C1 segment of cervical spinal cord (tissue), 14 donors: ENCODE results near the gene IL34.

Experiments used
- DNase-seq, 14 donors: peaks; one replicate each; lab custom pipeline; 2025; lab: John Stamatoyannopoulos, UW

Gene IL34

DNA sequence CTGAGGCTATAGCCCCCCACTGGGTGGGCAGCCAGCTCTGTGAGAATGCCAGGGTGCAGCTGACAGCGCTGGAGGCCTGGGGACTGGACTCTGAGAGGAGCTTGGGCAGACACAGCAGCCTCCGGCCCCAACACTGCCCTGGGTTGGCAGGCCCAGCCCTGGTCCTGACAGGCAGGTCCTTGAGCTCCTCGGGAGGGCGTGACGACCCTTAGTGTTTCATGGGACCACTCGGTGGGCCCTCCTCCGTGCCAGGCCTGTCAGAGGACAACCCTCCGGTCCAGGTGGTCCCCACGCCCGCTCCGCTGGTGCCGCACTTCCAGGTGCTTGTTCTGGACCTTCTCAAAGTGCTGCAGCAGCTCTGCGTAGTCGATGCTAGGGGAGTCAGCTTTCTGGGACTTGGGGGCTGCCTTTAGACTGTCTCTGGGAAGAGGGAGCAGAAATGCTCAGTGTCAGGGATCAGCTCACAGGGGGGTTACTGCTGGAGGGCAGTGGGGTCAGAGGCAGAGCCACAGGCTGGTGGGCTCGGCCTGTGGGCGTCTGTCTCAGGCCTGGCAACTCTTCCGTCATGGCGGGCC, 41.4 kb downstream of the IL34 start:
- peak in 2 of 14 donors; percentile 54 to 56 for DNase-seq

DNA sequence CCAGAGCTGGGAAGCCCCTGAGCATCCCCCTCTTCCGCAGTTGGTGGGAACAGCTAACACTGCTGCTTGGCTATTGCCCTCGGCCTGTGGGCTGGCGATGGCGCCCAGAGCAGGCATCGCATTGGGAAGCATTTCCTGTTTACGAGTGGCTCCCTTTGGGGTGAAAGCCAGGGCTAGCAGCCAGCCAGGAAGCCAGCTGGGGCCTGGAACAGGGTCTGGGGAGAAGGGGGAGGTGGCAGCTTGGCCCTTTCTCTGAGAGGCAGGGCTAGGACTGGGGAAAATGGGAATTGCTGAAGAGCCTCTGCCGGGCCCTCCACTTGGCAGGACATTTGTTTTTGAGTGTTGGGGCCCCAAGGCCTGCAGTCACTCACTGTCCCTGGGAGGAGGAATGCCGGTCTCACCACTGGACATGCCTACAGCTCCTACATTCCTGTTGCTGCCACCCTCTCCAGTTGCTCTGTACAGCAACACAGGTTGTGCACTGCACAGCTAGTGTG, 41.9 kb downstream of the IL34 start:
- DNase-seq = peak in 13 of 14 donors; percentile 51 to 89 (median 83)

DNA sequence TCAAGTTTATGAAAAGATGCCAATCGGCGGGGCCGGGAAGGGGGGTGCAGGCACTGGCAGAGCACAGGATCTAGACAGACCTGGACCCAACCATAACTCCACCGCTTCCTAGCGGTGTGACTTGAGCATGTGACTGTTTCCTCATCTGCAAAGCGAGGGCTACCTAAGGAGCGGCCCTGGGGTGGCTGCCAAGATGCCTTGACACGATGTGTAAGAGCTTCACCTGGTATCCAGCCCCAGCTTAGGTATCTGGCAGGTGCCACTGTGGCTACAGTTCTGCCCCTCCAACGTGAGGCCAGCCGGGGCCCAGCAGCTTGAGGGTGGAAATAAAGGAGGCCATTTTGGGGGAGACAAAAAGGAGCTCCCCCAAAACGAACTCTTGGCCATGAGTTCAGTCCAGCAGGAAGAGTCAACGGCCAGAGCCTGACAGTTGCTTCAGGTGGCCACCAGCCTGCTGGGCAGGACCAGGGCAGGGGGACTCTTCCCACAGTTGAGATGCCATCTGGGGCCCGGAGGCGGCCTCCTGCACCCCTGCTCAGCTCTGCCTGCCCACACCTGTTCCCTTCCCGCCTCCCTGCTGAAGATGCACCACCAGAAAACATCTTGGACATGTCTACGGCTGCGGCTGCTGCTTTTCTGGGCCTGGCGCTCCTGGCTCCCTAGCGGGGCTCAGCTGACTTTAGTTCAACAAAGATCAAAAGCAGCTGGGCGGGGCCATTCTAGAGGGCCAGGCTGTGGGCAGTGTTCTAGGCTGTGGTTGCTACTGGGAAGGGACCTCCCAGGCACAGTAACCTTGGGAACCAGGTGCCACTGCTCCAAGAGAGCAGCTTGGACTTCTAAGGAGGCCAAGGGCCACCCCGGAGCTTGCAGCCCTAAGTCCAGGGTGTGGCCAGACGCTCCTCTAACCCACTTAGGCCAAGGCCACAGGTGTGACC, 42.9 kb downstream of the IL34 start:
- peak in 1 of 14 donors; percentile 35 for DNase-seq

DNA sequence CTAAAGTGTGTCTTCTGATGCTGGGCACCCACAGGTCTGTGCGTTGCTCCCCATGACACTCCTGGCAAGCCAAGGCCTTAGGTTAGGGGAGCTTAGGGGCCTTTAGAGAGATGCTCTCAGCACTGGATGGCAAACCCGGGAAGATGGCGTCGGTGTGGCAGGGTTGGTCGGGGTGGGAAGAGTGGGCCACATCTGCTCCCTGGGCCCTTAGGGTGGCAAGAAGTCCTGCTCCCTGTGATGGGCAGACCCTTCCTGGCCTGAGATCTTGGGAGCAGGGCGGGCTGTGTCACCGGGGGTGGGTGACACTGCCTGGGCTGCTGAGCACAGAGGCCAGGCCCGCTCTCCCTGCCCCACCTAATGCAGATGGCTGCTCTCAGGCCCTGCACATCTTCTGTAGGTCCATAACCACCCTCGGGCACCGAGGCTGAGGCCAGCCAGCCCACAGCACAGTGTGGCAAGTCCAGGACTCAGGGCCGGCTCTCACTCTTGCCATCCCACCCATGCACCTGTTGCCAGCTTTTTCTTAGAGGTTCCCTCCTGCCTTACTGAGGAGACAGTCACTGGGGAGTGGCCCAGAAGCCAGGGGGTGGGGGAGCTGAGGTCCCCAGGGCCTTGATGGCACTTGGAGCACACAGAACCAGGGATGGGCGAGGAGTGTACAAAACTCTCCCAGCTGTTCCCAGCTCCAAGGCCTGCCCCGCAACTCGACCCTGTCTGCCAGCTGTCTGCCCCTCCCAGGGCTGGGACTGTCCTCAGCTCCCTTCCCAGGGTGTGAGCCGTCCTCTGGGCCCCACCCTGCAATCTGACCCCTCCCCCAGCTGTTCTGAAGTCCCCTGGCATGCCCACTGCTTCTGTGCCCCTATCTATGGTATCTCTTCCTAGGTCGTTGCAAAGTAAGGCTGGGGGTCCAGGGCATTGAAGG, 43.9 kb downstream of the IL34 start:
- no peak for DNase-seq

DNA sequence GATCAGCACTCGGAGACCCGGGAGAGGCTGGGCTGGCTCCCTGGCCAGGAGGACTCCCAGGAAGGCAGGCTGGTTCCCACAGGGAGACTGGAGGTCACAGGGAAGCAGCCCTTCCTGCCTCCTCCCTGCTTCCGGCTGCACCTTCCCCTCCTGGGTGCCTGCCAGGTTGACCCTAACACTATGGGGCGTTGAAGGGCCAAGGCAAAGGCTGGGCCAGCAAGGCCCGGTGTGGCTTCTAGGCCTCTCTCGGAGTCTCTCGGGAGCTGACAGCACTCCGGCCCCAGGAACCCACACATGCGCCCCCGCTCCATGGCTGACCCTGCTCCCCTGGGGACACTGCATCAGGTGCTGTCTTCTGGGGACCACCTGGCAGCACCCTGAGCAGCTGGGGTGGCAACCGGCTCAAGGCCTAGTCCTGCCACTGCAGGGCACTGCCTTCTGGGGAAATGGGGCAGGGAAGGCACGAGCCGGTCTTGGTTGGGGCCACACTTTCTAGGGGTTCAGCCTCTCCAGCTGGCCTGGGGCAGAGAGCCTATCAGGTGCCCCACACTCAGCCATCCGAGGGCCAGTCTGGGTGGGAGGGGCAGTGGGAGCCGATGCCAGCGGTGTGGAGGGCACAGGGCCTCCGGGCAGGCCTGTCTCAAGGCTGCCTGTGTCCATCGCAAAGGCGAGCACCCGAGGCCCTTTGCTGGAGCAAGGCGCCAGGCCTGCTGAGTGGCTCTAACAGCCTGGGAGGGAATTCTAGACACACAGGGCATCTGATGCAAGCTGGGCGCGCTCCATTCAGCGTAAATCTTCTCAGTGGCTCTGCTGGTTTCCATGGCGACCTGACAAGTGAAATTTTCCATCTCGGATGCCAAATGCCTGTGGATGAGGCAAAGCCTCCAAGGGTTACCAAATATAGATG, 45.1 kb downstream of the IL34 start:
- DNase-seq = peak in 11 of 14 donors; percentile 30 to 97 (median 67)

DNA sequence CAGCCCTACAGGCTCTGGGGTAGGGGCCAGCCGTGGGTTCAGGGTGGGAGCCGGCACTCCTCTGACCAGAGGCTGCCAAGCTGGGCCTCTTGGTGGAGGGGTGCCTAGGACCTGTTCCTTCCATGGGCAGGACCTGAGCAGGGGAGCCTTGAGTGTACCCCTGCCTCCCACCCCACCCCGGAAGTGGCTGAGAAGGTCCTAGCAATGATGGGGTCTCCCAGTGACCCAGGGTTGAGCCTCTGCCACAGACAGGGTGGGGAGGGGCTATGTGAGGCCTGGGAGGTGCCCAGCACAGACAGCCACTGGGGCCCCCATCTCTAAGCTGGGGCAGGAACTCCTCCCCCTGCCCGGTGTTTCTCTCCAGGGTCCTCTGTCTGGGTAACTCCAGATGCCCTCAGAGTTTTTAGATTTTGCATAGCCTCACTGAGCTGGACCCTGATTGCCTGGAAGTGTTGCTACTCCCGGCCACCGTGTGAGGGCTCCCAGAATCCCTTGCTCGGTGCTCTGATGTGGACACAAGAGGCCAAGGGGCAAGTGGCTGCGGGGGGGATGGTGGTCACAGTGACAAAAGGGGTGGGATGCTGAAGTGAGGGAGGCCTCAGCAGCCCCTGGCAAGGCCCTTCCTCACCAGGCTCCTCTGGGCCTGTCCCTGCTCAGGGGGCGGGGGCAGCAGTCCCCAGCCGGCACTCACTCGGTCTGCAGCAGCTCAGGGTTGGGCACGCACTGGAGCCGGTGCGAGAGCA, 45.9 kb downstream of the IL34 start:
- no peak for DNase-seq

DNA sequence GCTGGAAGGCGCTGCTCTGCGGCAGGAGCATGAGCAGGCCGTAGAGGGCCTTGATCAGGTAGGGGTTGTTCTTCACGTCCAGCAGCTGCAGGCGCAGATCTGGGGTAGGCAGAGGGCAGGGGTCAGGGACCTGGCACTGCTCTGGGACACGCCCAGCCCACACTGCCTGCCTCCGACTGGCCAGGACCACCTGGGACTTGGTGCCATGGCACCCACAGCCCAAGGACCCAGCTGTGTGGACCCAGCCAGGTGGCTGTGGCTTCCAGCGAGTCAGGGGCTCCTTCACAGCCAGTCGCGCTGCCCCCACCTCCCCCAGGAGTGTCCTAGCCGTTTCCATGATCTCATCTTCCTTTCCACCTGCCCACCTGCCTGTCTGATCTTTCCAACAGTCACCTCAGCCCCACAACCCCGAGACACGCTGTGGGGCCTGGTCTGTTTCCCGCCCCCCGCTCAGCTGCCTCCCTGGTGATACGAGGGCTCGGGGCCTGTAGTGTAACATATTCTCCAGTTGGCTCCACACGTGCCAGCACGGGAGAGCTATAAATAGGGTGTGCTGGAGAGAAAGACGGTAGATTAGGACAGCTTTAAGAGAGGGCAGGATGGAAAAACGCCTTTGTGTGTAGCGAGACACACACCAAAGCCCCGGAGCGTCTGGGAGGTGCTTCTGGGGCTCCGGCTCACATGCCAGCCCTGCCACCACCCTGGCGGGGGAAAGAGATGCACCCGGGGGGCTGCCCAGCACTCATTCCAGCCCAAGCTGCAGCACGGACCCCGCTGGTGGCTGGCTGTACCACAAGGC, 46.7 kb downstream of the IL34 start:
- peak in 1 of 14 donors; percentile 53 for DNase-seq

DNA sequence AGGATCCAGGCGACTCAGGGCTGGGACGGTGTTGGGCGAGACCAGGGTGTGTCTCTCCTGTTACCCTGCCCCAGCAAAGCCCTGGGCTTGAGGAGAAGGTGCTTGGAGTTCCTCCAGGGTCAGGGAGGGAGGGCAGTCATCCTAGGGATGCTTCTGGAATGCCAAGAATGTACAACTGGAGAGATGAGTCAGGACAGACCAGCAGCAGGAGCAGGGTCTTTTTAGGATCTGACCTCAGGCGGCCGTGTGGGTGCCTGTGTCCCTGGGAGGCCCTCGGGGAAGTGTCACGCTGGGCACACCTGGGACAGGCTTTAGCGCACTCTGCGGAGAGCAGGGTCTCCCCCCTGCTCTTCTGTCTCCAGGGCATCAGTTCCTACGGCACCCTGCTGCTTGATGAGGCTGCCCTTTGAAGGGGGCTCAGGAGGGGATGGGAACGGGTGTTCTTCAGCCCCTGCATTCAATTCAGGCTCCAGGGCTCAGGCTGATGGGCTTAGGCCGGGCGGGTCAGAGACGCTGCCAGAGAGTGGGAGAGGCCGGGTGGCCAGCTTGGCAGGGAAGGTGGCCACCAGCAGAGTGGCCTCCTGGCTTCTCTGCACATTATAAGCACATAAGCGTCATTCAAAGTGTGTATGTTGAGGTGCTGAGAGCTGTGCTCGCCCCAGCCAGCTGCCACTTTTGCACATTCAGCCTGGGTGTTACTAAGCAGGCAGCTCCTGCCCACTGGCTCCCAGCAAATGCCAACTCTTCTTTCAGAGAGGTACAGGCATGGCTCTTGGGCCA, 47.9 kb downstream of the IL34 start:
- peak in 1 of 14 donors; percentile 73 for DNase-seq

DNA sequence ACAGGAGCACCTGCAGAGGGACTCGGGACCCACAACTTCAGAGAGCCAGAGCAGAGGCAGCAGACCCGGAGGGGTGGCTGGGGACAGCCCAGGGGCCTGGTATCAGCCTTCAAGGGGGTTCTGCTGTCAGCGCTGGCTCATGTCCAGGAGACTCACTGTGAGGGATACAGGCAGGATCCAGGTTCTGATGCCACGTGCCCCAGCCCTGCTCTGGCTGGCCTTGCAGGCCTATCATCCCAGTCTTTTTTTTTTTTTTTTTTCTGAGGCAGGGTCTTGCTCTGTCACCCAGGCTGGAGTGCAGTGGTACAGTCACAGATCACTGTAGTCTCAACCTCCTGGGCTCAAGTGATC, 48.5 kb downstream of the IL34 start:
- peak in 1 of 14 donors; percentile 73 for DNase-seq

DNA sequence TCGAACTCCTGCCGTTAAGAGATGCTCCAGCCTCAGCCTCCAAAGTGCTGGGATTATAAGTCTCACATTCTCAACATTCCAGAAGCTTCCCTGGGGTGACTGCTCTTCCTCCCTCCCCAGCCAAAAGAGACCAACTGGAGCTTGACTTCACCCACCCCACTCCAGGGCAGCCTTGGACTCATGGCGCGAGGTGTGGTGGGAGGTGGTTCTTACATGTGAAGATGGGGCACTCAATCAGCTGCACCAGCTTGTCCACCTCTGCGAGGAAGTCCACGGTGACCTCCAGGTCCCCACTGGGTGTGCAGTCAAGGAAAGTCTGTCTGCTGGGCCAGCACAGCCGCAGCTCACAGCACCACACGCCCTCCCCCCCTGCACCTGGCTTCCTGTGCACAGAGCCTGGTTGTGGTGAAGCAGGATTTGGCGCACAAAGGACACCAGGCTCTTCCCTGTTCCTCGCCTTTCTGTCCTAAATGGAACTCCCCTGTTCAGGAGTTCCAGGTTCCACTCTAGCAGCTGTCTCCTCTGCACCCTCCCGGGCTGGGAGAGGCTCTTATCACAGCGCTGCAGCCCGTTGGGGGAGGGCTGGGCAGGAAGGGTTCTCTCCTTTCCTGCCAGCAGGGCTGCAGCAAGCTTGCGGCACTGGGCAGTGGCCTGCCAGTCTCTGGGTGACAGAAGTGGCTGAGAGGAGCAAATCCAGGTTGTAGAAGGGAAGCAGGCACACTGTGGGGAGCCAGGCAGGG, 49.1 kb downstream of the IL34 start:
- DNase-seq = peak in 1 of 14 donors; percentile 47

DNA sequence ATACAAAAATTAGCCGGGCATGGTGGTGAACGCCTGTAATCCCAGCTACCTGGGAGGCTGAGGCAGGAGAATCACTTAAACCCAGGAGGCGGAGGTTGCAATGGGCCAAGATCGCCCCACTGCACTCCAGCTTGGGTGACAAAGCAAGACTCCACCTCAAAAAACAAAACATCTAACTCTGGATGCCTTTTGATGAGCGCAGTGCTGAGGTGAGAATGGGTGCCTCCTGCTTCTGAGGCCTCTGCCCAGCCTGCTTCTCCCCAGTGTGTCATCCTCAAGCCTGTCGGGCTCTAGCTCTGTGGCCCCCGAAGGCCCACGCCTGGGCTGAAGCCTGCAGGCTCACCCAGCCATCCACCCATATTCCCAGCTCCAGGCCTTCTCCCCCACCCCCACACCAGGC, 50.0 kb downstream of the IL34 start:
- DNase-seq = no peak

DNA sequence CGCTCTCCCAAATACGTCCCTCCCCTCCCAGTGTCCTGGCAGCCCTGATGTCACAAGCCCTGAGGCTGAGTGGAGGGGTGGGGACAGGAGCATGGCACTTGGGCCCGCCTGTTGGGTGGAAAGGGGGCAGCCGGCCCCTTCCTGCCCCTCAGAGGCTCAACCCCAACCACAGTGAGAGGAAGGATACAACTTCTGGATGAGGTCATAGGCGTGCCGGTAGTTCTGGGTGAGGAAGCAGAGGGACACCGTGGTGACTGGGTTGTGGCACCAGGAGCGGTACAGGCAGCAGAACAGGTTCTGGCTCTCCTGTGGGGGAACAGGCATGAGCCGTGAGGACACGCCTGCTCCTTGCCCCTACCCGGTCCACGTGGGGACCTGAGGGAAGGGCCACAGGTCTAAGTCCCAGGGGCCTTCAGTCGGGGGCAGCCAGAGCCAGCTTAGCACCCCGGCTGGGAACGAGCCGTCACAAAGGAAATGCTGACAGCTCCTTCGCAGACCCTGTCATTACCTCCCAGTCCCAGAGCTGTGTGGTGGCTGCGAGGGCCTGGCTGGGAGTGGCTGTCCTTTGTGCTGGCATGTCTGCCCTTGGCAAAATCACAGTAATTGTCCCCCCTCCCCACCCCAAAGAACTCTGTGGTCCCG, 50.7 kb downstream of the IL34 start:
- DNase-seq = no peak

DNA sequence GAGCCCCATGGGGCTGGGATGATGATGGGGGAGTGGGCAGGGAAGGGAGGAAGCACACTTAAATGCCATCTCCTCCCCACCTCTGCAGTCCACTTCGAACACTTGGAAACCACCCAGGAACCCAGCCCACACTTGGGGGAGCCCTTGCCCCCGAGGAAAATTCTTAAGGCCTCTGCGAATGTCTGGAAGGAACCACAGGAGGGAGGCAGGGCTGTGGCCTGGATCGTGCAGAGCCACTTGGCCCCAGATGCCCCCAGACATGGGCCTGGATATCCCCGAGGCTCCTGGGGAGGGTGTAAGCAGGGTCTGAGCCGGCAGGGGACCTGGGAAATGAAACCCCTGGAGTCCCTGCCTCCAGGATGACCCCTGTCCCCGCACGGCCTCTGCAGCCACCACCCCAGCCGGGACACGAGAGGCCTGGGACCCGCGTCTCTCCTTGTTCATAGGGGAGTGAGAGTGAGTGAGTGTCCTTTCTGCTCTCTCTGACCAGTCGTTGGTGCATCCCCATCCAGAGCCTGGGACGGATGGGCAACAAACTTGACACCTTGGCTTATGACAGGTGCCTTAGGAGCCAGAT, 51.3 kb downstream of the IL34 start:
- DNase-seq = no peak

DNA sequence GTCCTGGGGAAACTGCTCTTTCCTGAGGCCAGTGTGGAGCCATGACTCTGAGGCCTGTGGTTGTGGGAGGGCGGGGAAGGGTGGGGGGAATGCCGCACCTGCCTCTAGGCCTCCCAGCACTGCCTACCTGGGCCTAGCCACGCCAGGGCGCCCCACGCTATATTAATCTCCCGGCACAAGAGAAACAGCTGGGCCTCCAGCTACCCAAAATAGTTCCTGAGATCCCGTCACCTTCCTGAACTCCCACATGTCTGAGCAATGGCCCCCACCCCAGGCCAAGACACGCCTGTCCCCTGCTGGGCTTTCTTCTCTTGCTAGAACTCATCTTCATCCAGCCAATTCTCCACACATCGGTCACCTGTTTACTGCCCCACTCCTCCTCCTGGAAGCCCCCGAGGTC, 52.5 kb downstream of the IL34 start:
- DNase-seq = no peak

DNA sequence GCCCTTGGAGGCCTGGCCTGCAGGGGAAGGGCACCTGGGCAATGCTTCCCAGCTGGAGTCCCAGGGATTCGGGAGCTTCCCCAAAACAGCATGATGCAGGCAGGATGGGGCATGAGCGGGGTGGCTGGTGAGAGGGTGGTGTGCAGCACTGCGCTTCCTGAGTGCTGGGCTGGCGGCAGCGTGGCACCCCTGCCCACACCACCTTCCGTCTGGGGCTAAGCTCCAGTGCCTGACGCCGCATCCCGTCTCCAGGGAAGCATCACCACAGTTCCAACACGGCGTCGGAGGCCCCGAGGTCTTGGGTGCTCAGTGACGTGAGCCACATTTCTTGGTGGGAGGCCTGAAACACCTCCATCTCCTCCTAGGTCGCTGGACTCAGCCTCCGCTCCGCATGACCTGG, 53.3 kb downstream of the IL34 start:
- no peak for DNase-seq

DNA sequence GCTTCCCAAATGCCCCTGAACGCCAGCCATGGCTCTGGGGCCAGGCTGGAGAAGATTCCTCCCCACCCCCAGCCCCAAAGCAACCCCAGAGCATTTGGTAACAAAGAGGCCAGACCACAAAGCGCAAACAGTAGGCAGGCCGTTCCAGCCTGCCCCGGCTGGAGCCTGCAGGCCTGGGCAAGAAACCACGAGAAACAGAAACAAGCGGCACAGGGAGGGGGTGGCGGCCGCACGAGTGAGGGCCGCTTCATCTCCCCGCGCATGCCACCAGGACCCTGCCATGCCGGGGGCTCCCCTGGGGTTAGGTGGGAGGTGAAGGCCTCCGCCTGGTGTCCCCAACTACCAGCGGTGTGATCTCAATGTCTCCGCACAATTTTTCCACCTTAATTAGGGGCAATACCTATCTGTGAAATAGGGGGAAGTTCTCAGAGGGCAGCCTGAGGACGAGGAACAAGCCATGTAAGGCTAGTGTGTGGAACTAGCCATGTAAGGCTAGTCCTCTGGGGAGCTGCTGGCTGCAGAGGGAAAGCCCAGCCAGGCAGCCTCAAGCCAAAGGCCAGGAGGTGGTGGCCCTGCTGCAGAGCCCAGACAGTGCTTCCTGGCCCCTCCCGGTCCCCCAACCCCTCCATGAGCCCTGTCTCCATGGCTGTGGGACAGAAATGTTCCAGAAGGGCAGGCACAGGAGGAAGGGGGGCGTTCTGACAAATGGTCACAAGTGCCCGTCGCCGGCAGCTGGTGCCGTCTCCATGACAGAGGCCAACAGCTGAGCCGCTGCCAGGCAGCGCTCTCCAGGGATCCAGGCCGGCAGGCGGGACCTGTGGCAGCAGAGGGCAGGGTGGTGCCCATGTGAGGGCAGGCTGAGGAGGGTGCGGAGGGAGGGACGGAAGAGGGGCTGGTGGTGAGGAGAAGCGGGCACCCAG, 54.0 kb downstream of the IL34 start:
- DNase-seq = peak in 13 of 14 donors; percentile 51 to 91 (median 77)
